Transverse colon (tissue), 4 donors: Measurements from ENCODE around the gene ZXDC.

Experiments
- CTCF ChIP-seq, 5 experiments: fragments of 200-600 bp in 3 of 5; fragments of 450-650 bp in 2 of 5; sonication (generic) in 3 of 5; IDR thresholded peaks; 1 replicate in 2 of 5; 2 replicates in 3 of 5; pipeline ENCODE4 v1.5.1; 2016 to 2017; ENCODE audit warnings: antibody characterized with exemption in 5 of 5, inconsistent platforms in 3 of 5, mild to moderate bottlenecking in 2 of 5, moderate library complexity in 1 of 5
- EP300 ChIP-seq: sonication (generic); formaldehyde crosslinking; IDR thresholded peaks from one replicate; pipeline ENCODE4 v1.6.1; 2017; ENCODE audit warnings: antibody characterized with exemption, low read depth
- POLR2A ChIP-seq: fragments of 450-650 bp; IDR thresholded peaks from one replicate; pipeline ENCODE4 v1.6.1; 2016; ENCODE audit warnings: antibody characterized with exemption, mild to moderate bottlenecking, moderate library complexity
- POLR2AphosphoS5 ChIP-seq, 3 donors: sonication (generic); formaldehyde crosslinking; IDR thresholded peaks; one replicate each; pipeline ENCODE4 v1.6.1; 2016; ENCODE audit warnings: antibody characterized with exemption in 3 of 3

GRCh38 chr3:126498461-126498860 is 22.8 kb upstream of the ZXDC start:
- no peak for TF ChIP-seq CTCF (IDR thresholded peaks at IDR 0.05)
- TF ChIP-seq POLR2AphosphoS5 (IDR thresholded peaks at IDR 0.05), result no peak
- TF ChIP-seq POLR2A, result no peak
- TF ChIP-seq EP300, result no peak
